ENCODE data around the gene ACE2. TPM values are rescaled to one million over a fixed set of nuclear protein-coding genes. Genes with fewer than 3 reads are reported as not detected.

ACE2 gene
- total and polyA plus RNA-seq, 2 of the 8 experiments (the other 6 are each of a cell fraction or from before 2014, with no cell fraction given), result 0.06 TPM; not detected in 1

DNA sequence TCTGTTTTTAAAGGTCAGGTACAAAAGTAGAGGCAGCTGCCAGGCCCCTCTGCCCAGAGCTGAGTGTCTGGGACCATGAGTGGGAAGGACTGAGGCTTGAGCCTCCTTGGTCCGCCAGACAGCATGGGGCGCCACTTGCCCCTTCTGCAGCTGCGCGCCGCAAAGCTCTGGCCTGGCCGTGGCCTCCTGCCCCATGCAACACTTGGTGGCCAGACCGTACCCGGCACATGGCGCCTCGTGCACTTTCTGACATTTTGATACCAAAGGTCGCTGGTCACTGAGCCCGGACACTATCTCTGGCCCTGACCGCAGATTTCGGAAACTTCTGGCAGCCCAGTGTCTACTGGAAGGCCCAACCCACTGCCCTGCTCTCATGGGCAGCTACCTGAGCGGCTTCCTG lies 45.3 kb upstream of the ACE2 start (continued):
- TF ChIP-seq USF2 (IDR thresholded peaks at IDR 0.05; ENCODE audit: low read length) (no peak), CEBPB (IDR thresholded peaks at IDR 0.05; ENCODE audit: low read depth, low read length) (no peak), POLR2A (IDR thresholded peaks at IDR 0.05; ENCODE audit: control extremely low read depth in 1 of 2, low read depth in 2 of 2, low read length in 2 of 2) (no peak)
